IPS DF 4.7 (cell line): ENCODE data around the gene IPMK.

ENCODE experiments used
- DNase-seq: peaks from one replicate; pipeline ENCODE4 v3.0.0-alpha.2; 2013; ENCODE audit warnings: low spot score; ENCODE audit errors: extremely low read depth

The IPMK gene

GRCh38 chr10:58220769-58221451 lies 46.8 kb downstream of the IPMK start:
- DNase-seq: no peak

GRCh38 chr10:58219875-58220274 lies 47.8 kb downstream of the IPMK start:
- no peak for DNase-seq

GRCh38 chr10:58217612-58218011 lies 50.1 kb downstream of the IPMK start:
- no peak for DNase-seq

GRCh38 chr10:58212622-58213021 lies 55.1 kb downstream of the IPMK start:
- no peak for DNase-seq

GRCh38 chr10:58210160-58210559 lies 57.5 kb downstream of the IPMK start:
- no peak for DNase-seq

- no peak for DNase-seq
Observed at GRCh38 chr10:58209669-58210068, 58.0 kb downstream of the IPMK start.

GRCh38 chr10:58206251-58206650 lies 61.4 kb downstream of the IPMK start:
- no peak for DNase-seq

- DNase-seq: no peak
Observed at GRCh38 chr10:58201704-58202103, 66.0 kb downstream of the IPMK start.

GRCh38 chr10:58189269-58189668 lies 78.4 kb downstream of the IPMK start:
- no peak for DNase-seq

- DNase-seq: no peak
Observed at GRCh38 chr10:58184120-58184670, 83.5 kb downstream of the IPMK start.

GRCh38 chr10:58180666-58181065 lies 87.0 kb downstream of the IPMK start:
- no peak for DNase-seq

- no peak for DNase-seq
Observed at GRCh38 chr10:58179238-58179637, 88.5 kb downstream of the IPMK start.

GRCh38 chr10:58178811-58179210 lies 88.9 kb downstream of the IPMK start:
- no peak for DNase-seq

- no peak for DNase-seq
Observed at GRCh38 chr10:58177362-58177947, 90.2 kb downstream of the IPMK start.

- no peak for DNase-seq
Observed at GRCh38 chr10:58175990-58176900, 91.4 kb downstream of the IPMK start.

- DNase-seq: no peak
Observed at GRCh38 chr10:58174831-58175230, 92.9 kb downstream of the IPMK start.

GRCh38 chr10:58173391-58173790 lies 94.3 kb downstream of the IPMK start:
- DNase-seq: no peak

GRCh38 chr10:58171146-58171545 lies 96.5 kb downstream of the IPMK start:
- no peak for DNase-seq

GRCh38 chr10:58164517-58164916 lies 103.2 kb downstream of the IPMK start:
- no peak for DNase-seq

- no peak for DNase-seq
Observed at GRCh38 chr10:58158806-58159205, 108.9 kb downstream of the IPMK start.

- DNase-seq: no peak
Observed at GRCh38 chr10:58157076-58157766, 110.5 kb downstream of the IPMK start.
